IPS-18c (cell line): ENCODE results near the gene NPEPL1.
"Not testable (repeated sequence)": the region's sequence is repeated elsewhere in the genome, so short reads cannot be mapped to it uniquely, and the experiment has no call there.

ENCODE experiments used
- H3K4me3 ChIP-seq: 2 replicates; pipeline ENCODE4 v1.7.0; 2013; ENCODE audit warnings: low read depth, mild to moderate bottlenecking, low read length, moderate library complexity; ENCODE audit not compliant: insufficient read depth
- H3K9me3 ChIP-seq: one replicate; pipeline ENCODE4 v1.6.1; 2013; ENCODE audit warnings: mild to moderate bottlenecking, low read length, moderate library complexity; ENCODE audit not compliant: control insufficient read depth, insufficient read depth

Gene NPEPL1

GRCh38 chr20:58715391-58715800 is 22.8 kb downstream of the NPEPL1 start:
- Histone ChIP-seq H3K4me3 (no peak overlapping the region), H3K9me3 (no peaks in the 10 kb centered on the region)

DNA sequence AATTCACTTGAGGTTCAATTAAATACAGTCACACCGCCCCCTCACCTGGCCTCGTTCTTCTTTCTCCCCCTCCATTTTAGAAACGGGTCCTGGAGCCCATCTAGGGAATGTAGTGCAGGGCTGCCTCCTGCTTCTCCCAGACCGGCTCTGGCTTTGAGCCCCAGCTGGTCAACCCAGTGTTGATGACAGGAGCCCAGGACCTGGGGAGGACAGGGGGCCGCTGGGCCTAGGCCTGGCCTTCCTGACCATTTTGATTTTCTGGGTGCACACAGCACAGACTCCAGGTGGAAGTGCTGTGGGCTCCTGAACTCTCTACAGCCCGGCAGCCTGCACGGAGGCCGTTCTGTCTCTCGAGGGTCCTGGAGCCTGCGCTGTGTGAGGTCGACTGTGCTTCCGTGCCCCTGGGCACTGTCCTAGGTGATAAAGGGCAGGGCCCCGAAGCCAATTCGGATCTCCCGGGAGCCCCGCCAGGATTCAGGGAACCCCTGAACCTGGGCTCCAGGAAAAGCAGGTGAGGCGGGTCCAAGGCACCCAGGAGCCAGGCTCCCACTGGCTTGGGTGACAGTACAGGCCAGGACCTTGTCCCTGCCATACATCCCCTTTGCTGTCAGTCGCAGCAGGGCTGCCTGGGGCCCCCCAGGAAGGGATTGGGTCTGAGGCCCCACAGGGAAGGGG is 23.3 kb downstream of the NPEPL1 start:
- Histone ChIP-seq H3K4me3 (no peak overlapping the region), H3K9me3 (no peaks in the 10 kb centered on the region)

GRCh38 chr20:58716476-58717277 is 24.1 kb downstream of the NPEPL1 start:
- no peaks in the 10 kb centered on the region for H3K9me3 ChIP-seq
- no peak overlapping the region for H3K4me3 ChIP-seq

GRCh38 chr20:58717278-58718091 is 24.9 kb downstream of the NPEPL1 start:
- H3K9me3 ChIP-seq = no peaks in the 10 kb centered on the region
- H3K4me3 ChIP-seq = no peak overlapping the region

- no peaks in the 10 kb centered on the region for H3K9me3 ChIP-seq
- H3K4me3 ChIP-seq = no peak overlapping the region
These were observed 25.5 kb downstream of the NPEPL1 start for GRCh38 chr20:58718121-58718563.

GRCh38 chr20:58718729-58719128 is 26.1 kb downstream of the NPEPL1 start:
- no peak overlapping the region for H3K4me3 ChIP-seq

DNA sequence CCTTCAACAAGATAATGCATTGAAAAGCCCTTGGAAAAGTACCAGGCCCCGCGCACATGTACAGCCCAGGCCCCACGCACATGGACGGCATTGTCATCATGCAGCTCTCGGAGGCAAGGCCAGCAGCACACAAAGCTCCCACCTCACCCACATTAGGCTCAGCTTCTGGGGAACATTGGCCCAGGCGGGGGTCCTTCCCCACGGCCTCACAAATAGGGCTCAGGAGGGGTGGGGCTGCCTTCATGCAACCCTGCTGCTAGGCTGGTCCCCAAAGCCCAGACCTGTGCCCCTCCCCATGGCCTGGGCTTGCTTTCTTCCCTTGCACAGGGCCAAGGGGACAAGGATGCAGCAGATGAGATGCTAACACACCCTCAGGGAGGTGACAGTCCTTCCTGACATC is 26.7 kb downstream of the NPEPL1 start:
- Histone ChIP-seq H3K9me3 (no peaks in the 10 kb centered on the region), H3K4me3 (no peak overlapping the region)

More at GRCh38 chr20:58718729-58719128, 26.1 kb downstream of the NPEPL1 start:
- no peaks in the 10 kb centered on the region for H3K9me3 ChIP-seq

GRCh38 chr20:58719971-58720371 is 27.4 kb downstream of the NPEPL1 start:
- no peak overlapping the region for H3K4me3 ChIP-seq
- no peaks in the 10 kb centered on the region for H3K9me3 ChIP-seq

DNA sequence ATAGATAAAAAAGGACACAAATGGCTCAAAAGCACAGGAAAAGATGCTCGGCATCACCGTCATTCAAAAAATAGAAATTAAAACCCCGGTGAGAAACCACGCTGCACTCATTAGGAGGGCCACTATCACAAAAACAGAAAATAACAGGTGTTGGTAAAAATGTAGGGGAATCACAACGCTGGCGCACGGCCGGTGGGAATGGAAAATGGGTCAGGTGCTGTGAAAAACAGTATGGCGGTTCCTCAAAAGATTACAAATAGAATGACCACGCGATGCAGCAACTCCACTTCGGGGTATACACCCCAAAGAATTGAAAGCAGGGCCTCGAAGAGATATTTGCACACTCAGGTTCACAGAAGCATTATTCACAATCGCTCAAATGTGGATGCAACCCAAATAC is 28.3 kb downstream of the NPEPL1 start:
- Histone ChIP-seq H3K9me3 (no peaks in the 10 kb centered on the region), H3K4me3 (no peak overlapping the region)

- Histone ChIP-seq H3K9me3 (peaks cover 3% of the 10 kb centered on the region), H3K4me3 (no peak overlapping the region)
These were observed 29.6 kb downstream of the NPEPL1 start for GRCh38 chr20:58721951-58722778.

GRCh38 chr20:58722877-58723627 is 30.5 kb downstream of the NPEPL1 start:
- H3K4me3 ChIP-seq = no peak overlapping the region
- peaks cover 3% of the 10 kb centered on the region for H3K9me3 ChIP-seq

- peaks cover 3% of the 10 kb centered on the region for H3K9me3 ChIP-seq
- no peak overlapping the region for H3K4me3 ChIP-seq
These were observed 31.0 kb downstream of the NPEPL1 start for GRCh38 chr20:58723628-58723984.

DNA sequence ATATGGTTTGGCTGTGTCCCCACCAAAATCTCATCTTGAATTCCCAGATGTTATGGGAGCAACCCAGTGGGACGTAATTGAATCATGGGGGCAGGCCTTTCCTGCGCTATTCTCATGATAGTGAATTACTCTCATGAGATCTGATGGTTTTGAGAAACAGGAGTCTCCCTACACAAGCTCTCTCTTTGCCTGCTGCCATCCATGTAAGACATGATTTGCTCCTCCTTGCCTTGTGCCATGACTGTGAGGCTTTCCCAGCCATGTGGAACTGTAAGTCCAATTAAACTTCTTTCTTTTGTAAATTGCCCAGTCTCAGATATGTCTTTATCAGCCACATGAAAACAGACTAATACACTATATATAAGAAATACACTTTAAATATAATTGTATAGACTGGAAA is 33.6 kb downstream of the NPEPL1 start:
- not testable (repeated sequence) for H3K9me3 ChIP-seq, H3K4me3 ChIP-seq

- H3K4me3 ChIP-seq = no peak overlapping the region
These were observed 38.6 kb downstream of the NPEPL1 start for GRCh38 chr20:58731192-58731591.

GRCh38 chr20:58737198-58737597 is 44.6 kb downstream of the NPEPL1 start:
- H3K4me3 ChIP-seq = no peak overlapping the region

More at GRCh38 chr20:58731192-58731591, 38.6 kb downstream of the NPEPL1 start:
- peaks cover under 1% of the 10 kb centered on the region for H3K9me3 ChIP-seq

More at GRCh38 chr20:58737198-58737597, 44.6 kb downstream of the NPEPL1 start:
- H3K9me3 ChIP-seq = no peaks in the 10 kb centered on the region
